Activated CD4-positive, CD25-positive, alpha-beta regulatory T cell treated with anti-CD3 and anti-CD28 coated beads, Interleukin-2, amount 50 U/mL, for 16 hours (primary cell): ENCODE data around the gene MAGI1.

ENCODE experiments used
- DNase-seq: peaks from one replicate; pipeline ENCODE4 v3.0.0-alpha.2; 2020; ENCODE audit warnings: low read depth, low spot score

MAGI1 gene

GRCh38 chr3:65328148-65328547 lies 710.6 kb downstream of the MAGI1 start:
- no peak for DNase-seq

- DNase-seq = no peak
These were observed 712.1 kb downstream of the MAGI1 start for GRCh38 chr3:65326574-65326973.

- DNase-seq = no peak
These were observed 715.8 kb downstream of the MAGI1 start for GRCh38 chr3:65322910-65323309.

- DNase-seq = no peak
These were observed 720.5 kb downstream of the MAGI1 start for GRCh38 chr3:65318231-65318630.

- no peak for DNase-seq
These were observed 723.8 kb downstream of the MAGI1 start for GRCh38 chr3:65314916-65315315.

GRCh38 chr3:65314269-65314668 lies 724.4 kb downstream of the MAGI1 start:
- no peak for DNase-seq

GRCh38 chr3:65313666-65314065 lies 725.1 kb downstream of the MAGI1 start:
- no peak for DNase-seq

- DNase-seq = no peak
These were observed 732.9 kb downstream of the MAGI1 start for GRCh38 chr3:65305836-65306235.
